ENCODE data around the gene ADGRG6.
"Not testable (repeated sequence)": the region's sequence is repeated elsewhere in the genome, so short reads cannot be mapped to it uniquely, and the experiment has no call there.

The ADGRG6 gene

GRCh38 chr6:142414462-142415250, 112.8 kb downstream of the ADGRG6 start:
- DNase-seq = no peak

DNA sequence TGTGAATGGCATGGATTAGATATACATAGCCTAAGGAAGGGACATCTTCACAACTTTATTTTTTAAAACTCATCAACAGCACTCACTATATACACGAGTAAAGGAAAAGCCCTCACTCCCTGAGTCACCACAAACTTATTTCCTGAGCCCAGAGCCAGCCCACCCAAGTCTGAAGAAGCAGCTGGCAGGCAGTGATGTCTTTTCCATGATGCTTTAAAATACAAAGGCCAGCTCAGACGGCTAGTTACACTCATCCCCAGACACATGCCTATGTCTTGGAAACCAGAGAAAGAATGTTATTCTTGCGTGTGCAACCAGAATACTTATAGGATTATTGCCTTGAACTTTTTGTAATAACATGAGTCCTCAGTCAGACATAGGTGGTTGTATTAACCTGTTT, 114.4 kb downstream of the ADGRG6 start:
- peak; percentile 99 for DNase-seq

DNA sequence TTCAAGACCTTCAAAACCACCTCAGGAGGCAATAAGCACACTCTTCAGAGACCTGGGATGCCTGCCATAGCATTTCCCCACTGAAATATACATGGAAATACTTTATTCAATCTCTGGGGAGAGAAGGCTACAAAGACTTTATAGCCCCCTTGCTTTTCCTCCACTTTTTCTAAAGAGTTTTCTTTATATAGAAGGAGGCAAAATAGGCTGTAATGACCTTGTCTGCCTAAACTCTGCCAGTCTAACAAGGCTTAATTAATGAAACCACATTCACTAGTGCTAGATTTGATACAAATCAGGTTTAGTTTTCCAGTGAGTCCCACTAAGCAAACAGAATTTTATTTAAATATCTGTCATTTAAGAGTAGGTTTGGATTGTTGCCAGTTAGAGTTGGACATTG, 114.9 kb downstream of the ADGRG6 start:
- DNase-seq = no peak

DNA sequence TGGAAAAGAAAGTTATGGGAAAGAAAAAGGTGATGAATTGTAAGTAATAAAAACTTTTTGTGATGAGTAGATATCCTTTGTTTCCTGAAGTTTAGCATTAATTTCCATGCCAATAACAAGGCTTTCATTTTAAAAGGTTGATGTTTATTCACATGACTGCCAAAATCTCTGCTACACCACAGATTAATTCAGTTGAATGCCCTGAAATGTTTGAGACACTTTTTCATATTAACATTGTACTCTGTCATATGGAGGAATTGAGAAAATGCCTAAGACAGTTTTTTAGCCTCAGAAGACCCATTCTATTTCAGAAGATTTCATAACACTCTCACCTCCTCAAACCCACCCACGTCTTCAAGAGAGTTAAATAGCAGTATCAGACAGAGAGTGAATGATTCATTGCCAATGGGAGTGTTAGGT, 115.5 kb downstream of the ADGRG6 start:
- peak; percentile 45 for DNase-seq

- DNase-seq = no peak
These were observed 117.3 kb downstream of the ADGRG6 start for GRCh38 chr6:142419071-142419470.

DNA sequence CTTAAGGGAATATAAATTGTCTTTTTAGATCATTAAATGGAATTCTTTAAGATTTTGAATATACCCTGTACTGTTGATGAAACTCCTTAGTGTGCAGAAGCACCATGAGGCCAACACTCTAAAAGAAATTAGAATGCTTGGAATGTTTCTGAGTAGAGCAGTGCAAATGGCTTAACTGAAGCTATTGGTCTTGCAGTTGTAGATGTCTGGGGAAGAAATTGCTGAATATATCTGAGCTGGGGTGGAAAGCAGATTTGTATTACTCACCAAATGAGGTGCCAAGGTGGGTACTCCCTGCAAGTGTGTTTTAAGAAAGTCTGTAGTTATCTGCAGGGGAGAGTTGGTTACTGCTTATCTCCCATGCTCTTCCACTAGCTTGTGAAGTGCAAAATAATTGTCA, 119.0 kb downstream of the ADGRG6 start:
- DNase-seq = peak; percentile 36

- peak; percentile 89 for DNase-seq
These were observed 119.7 kb downstream of the ADGRG6 start for GRCh38 chr6:142421285-142422117.

GRCh38 chr6:142426444-142427132, 124.8 kb downstream of the ADGRG6 start:
- DNase-seq = not testable (repeated sequence)

- DNase-seq = not testable (repeated sequence)
These were observed 126.7 kb downstream of the ADGRG6 start for GRCh38 chr6:142428468-142428867.

DNA sequence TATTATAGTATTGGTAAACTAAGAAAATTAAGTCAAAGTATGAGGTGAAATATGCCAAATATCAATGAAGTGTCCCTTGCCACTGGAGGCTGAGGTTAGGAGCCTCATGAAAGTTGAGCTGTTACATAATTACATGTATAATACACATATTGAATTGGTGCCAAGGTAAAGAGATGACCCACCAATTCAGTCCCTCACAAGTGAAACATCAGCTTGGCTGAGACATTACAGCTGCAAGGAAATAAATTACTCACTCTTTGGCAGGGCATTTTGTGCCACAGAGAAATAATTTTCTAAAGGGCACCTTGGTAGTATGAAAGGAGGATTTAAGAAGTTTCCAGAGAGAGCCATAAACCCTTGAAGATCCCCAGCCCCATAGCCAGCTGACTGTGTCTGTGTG, 127.4 kb downstream of the ADGRG6 start:
- no peak for DNase-seq

DNA sequence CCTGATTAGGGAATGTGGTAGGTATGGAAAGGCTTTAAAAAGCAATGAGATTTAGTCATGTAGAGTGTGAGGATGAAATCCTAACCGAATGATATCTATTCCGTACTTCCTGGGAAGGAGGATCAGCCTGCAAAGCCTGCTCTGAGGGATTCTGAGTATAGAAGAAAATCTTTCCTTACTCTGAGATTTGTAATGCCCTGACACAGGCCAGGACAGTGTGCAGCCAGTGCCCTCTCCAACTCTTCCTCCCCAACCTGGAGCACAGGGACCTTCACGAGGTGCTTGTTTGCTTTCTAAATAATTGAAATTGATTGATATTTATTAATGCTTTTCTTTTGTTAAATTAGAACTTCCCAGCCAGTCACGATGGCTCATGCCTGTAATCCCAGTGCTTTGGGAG, 131.6 kb downstream of the ADGRG6 start:
- DNase-seq = no peak

- no peak for DNase-seq
These were observed 137.1 kb downstream of the ADGRG6 start for GRCh38 chr6:142438898-142439297.

DNA sequence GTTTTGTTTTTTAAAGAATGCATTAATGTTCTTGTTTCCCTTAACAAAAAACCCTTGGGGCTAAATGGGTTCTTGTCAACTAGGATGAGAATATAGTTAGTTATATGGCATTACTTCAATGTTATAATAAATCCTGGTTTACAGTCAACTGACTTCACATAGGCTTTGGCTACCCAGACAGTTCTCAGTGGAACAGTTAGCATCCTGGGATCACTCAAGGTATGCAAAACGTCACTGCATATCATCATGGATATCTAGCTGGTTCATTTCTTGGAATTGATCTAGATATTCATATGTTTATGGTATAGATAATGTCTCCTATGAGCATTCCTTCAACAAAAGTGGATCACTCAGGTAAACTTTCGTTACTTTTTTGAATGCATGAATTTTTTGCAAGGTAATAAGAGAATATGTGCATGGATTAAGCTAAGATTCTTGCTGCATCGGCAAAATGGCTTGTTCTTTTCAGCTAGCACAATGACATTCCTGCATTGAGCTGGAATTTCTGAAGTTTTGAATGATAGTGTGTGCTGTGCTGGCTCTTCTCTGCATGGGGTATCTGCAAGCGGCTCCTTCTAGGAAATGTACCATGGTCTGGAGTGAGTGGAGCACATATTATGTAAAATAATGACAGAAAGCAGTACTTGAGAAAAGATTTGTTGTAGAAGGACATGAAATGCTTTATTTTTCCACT, 138.9 kb downstream of the ADGRG6 start:
- peak; percentile 32 for DNase-seq

- DNase-seq = no peak
These were observed 139.9 kb downstream of the ADGRG6 start for GRCh38 chr6:142441716-142442115.

GRCh38 chr6:142443102-142443501, 141.3 kb downstream of the ADGRG6 start:
- DNase-seq = no peak

DNA sequence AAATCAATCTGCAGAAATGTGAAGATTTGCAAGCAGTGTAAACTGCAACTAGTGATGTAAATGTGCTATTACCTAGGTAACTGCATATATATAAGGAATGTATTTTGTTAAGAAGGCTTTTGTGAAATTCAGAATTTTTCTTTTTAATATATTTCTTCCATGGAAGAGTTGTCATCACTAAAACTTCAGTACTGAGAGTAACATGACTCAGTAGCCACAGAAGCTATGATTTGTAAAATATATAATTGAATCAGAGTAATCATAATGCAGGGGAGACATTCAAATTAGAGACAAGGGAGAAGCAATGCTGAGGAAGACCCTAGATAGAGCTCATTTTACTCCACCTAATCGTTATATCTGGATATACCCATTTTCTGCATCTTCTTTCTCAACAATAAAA, 141.7 kb downstream of the ADGRG6 start:
- peak; percentile 61 for DNase-seq

GRCh38 chr6:142444376-142444775, 142.6 kb downstream of the ADGRG6 start:
- peak; percentile 93 for DNase-seq

GRCh38 chr6:142444881-142445301, 143.1 kb downstream of the ADGRG6 start:
- DNase-seq = peak; percentile 49

GRCh38 chr6:142446168-142446567, 144.4 kb downstream of the ADGRG6 start:
- no peak for DNase-seq

- no peak for DNase-seq
These were observed 144.8 kb downstream of the ADGRG6 start for GRCh38 chr6:142446576-142446975.

- DNase-seq = no peak
These were observed 146.4 kb downstream of the ADGRG6 start for GRCh38 chr6:142448091-142448729.

GRCh38 chr6:142450856-142451255, 149.0 kb downstream of the ADGRG6 start:
- not testable (repeated sequence) for DNase-seq
